Measurements from ENCODE around the gene ZNF217. TPM values are rescaled to one million over a fixed set of nuclear protein-coding genes. Genes with fewer than 3 reads are reported as not detected.

ZNF217 gene
- polyA plus RNA-seq, 2 of the 4 experiments (the other 2 are of a cell fraction): 22.2 to 30.5 TPM

DNA sequence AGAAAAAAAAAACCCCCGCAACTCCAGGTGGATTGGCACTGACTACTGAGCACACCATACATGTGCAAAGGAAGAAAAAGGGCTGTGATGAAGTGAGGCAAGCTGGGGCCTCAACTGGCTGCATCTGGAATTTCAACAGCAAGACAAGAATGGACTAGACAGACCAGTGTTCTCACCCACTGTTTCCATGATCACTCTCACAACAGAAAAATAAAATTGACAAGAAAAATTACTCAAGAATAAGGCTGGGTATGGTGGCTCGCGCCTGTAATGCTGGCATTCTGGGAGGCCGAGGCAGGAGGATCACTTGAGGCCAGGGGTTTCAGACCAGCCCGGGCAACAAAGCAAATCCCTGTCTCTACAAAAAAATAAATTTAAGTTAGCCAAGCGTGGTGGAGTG lies 18.8 kb downstream of the ZNF217 start:
- no peak overlapping the region for H3K4me3 ChIP-seq
- 92% methylated on average over 6 of the region's 6 CpGs for WGBS (ENCODE audit: missing lambda C conversion rate)
- H3K9me3 ChIP-seq: no peaks in the 10 kb centered on the region
- DNase-seq (ENCODE audit: low read depth in 1 of 2, low spot score in 1 of 2) (no peak), ATAC-seq (no peak), FAIRE-seq (no peak)
- peaks cover 24% of the 10 kb centered on the region for H3K4me1 ChIP-seq
- no peak overlapping the region for H3K4me2 ChIP-seq
- TF ChIP-seq ZC3H11A (IDR thresholded peaks at IDR 0.05): no peak
- no peak for TF ChIP-seq PHF8 (IDR thresholded peaks at IDR 0.05; ENCODE audit: borderline replicate concordance, low read depth)
- no peak for TF ChIP-seq SMC3 (IDR thresholded peaks at IDR 0.05)
- TF ChIP-seq, protein P1, sequence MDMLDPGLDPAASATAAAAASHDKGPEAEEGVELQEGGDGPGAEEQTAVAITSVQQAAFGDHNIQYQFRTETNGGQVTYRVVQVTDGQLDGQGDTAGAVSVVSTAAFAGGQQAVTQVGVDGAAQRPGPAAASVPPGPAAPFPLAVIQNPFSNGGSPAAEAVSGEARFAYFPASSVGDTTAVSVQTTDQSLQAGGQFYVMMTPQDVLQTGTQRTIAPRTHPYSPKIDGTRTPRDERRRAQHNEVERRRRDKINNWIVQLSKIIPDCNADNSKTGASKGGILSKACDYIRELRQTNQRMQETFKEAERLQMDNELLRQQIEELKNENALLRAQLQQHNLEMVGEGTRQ (IDR thresholded peaks at IDR 0.05): no peak
- no peak for TF ChIP-seq JUN (IDR thresholded peaks at IDR 0.05)
- TF ChIP-seq, protein P2, sequence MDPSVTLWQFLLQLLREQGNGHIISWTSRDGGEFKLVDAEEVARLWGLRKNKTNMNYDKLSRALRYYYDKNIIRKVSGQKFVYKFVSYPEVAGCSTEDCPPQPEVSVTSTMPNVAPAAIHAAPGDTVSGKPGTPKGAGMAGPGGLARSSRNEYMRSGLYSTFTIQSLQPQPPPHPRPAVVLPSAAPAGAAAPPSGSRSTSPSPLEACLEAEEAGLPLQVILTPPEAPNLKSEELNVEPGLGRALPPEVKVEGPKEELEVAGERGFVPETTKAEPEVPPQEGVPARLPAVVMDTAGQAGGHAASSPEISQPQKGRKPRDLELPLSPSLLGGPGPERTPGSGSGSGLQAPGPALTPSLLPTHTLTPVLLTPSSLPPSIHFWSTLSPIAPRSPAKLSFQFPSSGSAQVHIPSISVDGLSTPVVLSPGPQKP (IDR thresholded peaks at IDR 0.05; ENCODE audit: low read depth, low read length): no peak
- no peak for TF ChIP-seq CHD4 (IDR thresholded peaks at IDR 0.05; ENCODE audit: borderline replicate concordance)
- TF ChIP-seq HOXB5 (CRISPR knock-in tag; IDR thresholded peaks at IDR 0.05): no peak
- no peak overlapping the region for H3K27ac ChIP-seq
- CTCF ChIA-PET: interaction anchor here (1.3 to 8.9 kb wide), 2 partner anchors 364 to 488 kb away, joined by 3 to 120 read pairs; no protein-coding TSS in a partner anchor
- POLR2A ChIA-PET: interaction anchor here (1.7 kb wide), 1 partner anchor 164 kb away, joined by 4 read pairs; no protein-coding TSS in a partner anchor

DNA sequence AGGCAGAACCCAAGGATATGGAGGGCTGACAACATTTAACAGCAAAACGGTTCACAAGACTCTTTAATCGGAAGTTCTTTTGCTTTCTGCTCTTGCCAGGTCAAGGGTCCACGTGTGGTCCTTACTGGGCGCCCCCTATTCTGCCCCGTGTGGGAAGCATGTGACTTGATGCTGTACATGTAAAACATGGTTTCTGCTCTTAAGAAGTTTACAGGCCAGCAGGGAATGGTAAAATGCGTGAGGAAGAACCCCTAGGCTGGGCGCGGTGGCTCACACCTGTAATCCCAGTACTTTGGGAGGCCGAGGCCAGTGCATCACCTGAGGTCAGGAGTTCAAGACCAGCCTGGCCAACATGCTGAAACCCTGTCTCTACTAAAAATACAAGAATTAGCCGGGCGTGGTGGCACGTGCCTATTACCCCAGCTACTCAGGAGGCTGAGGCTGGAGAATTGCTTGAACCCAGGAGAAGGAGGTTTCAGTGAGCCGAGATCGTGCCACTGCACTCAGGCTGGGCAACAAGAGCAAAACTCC lies 19.3 kb downstream of the ZNF217 start:
- Histone ChIP-seq H3K4me1 (peaks cover 19% of the 10 kb centered on the region), H3K4me2 (no peak overlapping the region), H3K4me3 (no peak overlapping the region), H3K9me3 (no peaks in the 10 kb centered on the region), H3K27ac (no peak overlapping the region)
- ChIA-PET CTCF (interaction anchor here (1.3 kb wide), 1 partner anchor 489 kb away, joined by 3 read pairs; no protein-coding TSS in a partner anchor), POLR2A (no interaction called here)
- 93% methylated on average over 14 of the region's 14 CpGs for WGBS (ENCODE audit: missing lambda C conversion rate)
- TF ChIP-seq, protein P3, sequence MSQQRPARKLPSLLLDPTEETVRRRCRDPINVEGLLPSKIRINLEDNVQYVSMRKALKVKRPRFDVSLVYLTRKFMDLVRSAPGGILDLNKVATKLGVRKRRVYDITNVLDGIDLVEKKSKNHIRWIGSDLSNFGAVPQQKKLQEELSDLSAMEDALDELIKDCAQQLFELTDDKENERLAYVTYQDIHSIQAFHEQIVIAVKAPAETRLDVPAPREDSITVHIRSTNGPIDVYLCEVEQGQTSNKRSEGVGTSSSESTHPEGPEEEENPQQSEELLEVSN (IDR thresholded peaks at IDR 0.05; ENCODE audit: borderline replicate concordance, low read depth): no peak
- TF ChIP-seq CEBPB (IDR thresholded peaks at IDR 0.05) (no peak), POLR2AphosphoS2 (conservative IDR thresholded peaks at IDR 0.05; ENCODE audit: low read length) (no peak), NR3C1 (IDR thresholded peaks at IDR 0.05) (no peak), MAFK (IDR thresholded peaks at IDR 0.05; ENCODE audit: partially characterized antibody) (no peak), HOXB5 (CRISPR knock-in tag; IDR thresholded peaks at IDR 0.05) (no peak), MYC (IDR thresholded peaks at IDR 0.05; ENCODE audit: borderline replicate concordance, low read length) (no peak)
- ATAC-seq: no peak
- FAIRE-seq: no peak
- DNase-seq (ENCODE audit: low read depth in 1 of 2, low spot score in 1 of 2): no peak

DNA sequence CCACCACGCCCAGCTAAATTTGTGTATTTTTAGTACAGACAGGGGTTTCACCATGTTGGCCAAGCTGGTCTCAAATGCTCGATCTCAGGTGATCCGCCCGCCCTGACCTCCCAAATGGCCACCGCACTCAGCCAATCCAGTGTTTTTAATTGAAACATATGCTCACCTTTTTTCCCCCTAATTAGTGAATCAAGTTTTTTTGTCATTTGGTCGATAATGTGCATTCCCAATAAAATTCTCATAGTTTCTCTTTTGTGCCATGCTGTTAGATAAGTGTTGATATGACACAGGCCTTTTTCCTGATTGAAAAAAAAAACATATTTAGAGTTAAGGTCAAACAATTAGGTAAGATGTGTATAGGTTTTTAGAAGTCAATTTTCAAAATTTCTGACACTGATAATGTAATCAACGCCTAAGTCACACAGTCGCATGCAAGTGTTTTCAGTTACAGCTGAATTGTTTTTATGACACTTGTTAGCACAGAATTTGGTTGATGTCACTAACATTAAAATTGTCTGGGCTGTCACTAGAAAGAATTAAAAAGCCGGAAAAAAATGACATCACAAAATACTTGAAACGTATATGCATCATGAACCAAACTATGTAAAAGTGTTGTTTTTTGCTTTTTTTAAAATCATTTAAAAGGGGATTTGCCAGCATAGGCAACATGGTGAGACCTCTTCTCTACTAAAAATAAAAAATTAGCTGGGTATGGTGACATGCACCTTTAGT lies 21.9 kb downstream of the ZNF217 start:
- ChIA-PET POLR2A (no interaction called here), CTCF (interaction anchor here (0.6 to 2.9 kb wide), 5 partner anchors 8 to 404 kb away, joined by 3 to 11 read pairs (median 3); no protein-coding TSS in a partner anchor)
- ATAC-seq (no peak), DNase-seq (ENCODE audit: low read depth in 1 of 2, low spot score in 1 of 2) (no peak), FAIRE-seq (no peak)
- no peak overlapping the region for H3K4me2 ChIP-seq
- H3K9me3 ChIP-seq: no peaks in the 10 kb centered on the region
- no peak overlapping the region for H3K27ac ChIP-seq
- no peak overlapping the region for H3K4me3 ChIP-seq
- no peaks in the 10 kb centered on the region for H3K4me1 ChIP-seq
- WGBS (ENCODE audit: missing lambda C conversion rate): 97% methylated on average over 10 of the region's 10 CpGs
- TF ChIP-seq ESRRA (IDR thresholded peaks at IDR 0.05; ENCODE audit: borderline replicate concordance, low read length): no peak

Measured in A549 (cell line).